Middle frontal gyrus (tissue), 1 donor: ENCODE measurements around the gene ACTL8.

Source experiments
- DNase-seq: peaks from one replicate; pipeline ENCODE4 v3.0.0-alpha.2; 2015; ENCODE audit warnings: low spot score; ENCODE audit errors: extremely low spot score

Gene ACTL8

DNA sequence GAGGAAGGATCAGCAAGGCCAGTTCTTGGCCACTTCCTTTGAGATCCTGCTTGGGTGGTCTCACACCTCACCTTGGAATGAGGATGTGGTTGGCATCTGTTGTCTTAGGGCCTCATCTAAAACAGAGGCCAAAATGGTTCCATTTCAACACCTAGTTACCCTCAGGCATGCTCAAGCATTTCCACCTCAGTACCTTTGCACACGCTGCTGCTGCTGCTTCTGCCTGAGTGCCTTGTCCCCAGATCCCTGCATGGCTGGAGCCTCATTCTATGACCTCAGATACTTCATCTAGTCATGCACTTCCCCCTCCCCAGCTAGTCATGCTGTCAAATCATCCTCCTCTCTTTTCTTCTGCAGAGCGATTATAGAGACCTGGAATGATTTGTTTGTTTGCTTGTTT lies 86.8 kb downstream of the ACTL8 start:
- no peak for DNase-seq

DNA sequence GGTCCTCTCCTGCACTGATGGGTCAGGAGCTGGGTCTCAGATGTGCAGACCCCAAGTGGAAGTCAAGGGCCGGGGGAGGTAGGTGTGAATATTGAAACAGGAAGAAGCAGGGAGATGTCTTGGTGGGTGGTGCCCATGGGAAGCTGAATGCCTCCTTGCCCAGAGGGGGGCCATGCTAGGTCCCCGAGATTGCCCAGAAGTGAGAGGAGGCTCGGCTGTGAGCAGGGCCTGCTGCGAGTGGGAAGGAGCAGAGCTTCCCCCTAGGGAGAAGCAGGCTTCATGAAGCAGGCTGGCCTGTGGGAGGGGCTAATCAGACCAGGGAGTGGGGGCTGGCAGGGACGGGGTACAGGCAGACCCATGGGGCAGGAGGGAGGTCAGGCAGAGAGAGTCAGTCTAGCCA lies 87.6 kb downstream of the ACTL8 start:
- DNase-seq = no peak

DNA sequence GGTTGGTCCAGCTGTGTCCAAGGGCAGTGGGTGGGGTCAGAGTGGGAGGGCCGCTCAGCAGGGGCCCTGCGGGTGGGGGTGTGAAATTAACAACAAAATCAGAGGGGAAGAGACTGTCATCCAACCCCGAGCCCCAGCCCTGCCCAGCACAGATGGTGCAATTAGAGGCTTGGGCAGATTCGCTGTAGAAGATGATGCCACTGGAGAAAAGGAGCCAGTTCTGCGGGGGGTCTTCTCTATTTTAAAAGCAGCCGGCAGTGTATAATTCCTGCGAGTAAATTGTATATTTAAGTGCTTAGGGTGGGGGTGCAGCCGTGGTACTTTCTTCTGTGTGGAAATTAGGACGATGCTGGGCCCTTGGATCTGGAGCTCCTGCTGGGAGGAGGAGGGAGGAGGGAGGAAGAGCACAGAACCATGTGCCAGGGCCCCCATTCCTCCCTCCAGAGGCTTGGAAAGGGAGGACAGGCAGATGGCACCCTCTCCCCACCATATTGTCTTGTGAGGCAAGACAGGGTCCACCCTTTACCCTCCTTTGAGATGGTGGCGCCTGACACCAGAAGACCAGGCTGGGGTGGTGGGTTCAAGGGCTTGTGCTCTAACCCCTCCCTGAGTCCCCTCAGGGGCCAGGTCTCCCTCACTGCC lies 89.2 kb downstream of the ACTL8 start:
- no peak for DNase-seq

DNA sequence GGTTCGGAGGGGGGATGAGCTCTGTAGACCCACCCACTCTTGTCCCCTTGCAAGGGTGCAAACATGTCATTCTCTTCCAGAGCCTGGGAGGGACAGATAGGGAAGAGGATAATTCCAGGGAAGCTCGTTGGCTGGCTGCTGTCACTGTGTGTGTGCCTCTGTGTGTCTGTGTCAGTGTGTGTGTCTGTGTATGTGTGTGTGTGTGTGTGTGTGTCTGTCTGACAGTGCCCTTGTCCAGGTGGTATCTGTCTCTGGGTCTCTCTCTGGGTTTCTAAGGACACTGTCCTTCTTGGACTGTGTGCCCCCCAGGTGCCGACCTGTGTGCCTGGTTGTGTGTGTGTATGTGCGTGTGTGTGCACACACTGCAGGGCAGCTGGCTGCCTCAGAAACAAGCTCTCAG lies 90.5 kb downstream of the ACTL8 start:
- no peak for DNase-seq

DNA sequence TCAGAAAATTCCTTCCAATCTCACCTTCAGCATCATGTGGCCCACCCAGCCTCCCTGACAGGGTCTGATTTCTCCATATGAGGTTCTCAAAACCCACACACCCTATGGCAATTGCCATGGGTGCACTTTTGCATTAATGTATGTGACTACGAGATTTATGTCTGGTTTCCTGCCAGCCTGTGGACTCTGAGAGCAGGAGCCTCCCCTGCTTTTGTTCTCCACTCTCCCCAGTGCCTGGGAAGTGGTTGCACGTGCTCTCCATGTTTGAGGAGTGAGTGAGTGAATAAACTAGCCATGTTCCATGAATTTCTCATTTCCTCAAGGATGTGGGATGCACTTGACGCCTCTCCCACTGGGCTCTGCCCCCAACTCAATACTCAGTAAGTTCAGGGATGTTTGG lies 91.2 kb downstream of the ACTL8 start:
- no peak for DNase-seq

DNA sequence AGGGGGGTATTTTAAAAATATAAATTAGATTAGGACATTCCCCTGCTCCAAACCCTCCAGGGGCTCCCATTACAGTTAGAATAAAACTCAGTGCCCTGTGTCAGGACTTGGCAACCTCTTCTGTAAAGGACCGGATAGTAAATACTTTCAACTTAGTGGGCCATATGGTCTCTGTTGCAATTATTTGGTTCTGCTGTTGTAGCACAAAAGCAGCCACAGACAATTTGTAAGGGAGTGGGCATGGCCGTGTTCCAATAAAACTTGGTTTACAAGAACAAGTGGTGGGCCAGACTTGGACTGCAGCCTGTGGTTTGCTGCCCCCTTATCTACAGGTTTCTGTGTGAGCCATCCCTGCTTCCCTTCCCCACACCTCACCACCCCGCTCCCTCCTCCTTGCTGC lies 92.0 kb downstream of the ACTL8 start:
- no peak for DNase-seq

DNA sequence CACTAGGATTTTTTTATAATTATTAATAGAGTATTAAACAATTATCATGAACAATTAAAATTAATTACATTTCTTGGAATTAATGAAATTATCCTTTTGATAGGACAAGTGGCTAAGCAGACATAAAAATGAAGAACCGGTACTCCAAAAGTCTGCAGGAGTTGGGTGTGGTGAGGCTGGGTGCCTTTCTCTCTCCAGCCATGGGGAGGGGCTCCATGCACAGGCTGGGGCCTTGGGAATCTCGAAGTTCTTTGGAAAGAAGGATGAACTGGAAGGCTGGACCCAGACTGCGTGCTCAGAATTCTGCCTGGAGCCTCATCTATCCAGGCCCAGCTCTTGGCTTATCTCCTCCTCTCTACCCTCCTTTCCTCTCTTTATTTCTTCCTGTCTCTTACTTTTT lies 94.1 kb downstream of the ACTL8 start:
- no peak for DNase-seq

DNA sequence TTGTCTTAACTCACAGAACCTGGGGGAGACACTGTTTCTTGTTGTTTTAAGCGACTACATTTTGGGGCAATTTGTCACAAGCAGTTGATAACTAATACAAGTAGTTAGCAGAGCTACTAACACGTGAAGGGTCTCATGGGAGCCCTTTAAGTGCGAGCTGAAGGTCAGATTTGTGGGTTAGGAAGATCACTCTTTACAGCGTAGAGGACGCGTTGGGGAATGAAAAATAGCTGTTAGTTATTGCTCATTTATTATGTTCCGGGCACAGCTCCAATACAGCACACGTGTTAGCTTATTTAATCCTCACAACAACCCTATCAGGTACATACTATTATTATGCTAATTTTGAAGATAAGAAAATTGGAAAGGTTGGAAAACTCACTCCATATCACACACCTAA lies 95.9 kb downstream of the ACTL8 start:
- no peak for DNase-seq

DNA sequence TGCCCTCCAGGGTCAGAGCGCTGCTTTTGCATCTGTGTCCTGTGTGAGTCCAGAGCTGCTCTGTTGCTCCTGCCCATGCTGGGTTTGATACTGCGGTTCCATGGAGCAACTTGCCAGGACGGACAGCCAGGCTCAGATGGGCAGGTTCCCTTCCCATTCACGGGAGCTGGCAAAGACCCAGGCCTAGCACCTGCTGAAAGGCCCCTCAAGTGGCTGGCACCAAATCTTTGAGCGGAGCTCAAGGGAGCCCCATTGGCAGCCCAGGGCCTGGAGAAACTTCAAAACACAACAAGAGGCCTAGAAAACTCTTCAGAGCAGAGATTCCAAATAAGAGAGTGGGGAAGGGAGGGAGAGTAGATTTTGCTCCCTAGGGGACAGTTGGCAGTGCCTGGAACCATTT lies 97.2 kb downstream of the ACTL8 start:
- no peak for DNase-seq

DNA sequence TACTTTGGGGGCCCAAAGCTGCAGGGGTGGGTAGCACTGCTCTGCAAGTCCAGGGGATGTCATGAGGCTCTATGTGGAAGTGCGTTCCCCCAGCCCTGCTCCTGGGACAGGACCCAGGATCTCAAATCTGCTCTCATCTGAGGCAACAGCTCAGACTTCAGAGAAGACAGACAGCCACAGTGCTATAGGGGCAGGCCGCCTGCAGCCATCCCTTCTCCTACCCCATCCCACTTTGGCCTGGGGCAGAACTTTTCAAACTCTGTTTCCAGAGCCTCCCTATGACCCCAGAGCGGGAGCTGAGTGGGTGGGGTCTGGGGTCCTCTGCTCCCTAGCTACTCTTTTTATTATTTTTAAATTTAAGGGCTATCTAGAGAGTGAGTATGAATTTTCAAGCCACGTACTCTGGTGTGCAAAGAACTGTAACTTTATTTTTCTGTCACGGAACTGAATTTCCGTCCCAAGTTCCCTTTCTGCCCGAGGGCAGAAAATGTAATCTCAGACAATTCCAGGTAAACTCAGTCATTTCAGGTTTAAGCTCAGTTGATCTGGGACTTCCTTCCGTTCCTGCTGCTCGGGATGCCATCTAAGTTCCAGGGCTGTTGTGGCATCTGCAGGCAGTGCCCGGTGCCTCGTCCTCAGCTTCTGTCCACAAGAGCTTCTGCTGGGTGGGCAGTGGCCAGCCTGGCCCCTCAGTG lies 98.3 kb downstream of the ACTL8 start:
- no peak for DNase-seq

DNA sequence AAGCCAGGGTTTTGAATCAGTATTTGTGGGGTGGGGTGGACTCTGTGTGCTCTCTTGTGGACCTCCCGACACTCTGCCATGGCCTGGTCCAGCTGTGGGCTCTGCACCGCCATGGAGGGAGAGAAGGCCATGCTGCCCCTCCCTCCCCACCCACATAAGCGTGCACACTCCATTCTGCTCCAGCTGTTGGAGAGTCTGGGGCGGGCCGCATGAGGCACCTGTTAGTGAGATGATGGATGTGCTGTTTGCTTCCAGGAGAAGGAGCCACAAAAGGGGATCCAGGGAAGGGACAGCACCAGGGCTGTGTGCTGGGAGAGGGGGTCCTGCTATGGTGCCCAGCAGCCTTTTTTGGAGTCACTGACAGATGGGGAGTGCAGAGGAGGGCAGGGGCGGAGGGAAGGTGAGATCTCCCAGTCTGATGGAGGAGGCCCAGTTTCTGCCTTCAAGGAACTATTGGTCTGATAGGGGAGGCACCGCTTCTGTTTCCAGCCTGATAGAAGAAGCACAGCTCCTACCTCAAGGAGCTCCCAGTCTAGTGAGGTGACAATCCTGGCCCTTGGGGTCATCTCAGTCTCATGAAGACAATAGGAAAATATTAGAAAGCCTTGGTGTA lies 101.5 kb downstream of the ACTL8 start:
- DNase-seq = no peak

DNA sequence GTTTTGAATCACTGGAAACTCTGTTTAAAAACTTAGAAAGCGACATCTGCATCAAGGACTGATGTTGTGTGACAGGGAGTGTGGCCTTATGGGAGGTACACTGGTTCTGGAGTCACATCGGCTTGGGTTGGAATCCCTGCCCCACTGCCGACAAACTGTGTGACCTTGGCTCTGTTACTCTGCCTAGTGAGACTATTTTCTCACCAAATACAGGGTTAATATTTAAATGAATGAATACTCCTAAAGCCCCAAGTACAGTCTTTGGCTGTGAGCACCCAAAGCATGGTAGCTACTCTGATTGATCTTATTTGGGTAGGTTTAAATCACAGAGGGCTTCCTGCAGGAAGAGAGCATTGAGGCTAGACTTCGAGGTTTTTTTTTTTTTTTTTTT lies 102.0 kb downstream of the ACTL8 start:
- DNase-seq = no peak

DNA sequence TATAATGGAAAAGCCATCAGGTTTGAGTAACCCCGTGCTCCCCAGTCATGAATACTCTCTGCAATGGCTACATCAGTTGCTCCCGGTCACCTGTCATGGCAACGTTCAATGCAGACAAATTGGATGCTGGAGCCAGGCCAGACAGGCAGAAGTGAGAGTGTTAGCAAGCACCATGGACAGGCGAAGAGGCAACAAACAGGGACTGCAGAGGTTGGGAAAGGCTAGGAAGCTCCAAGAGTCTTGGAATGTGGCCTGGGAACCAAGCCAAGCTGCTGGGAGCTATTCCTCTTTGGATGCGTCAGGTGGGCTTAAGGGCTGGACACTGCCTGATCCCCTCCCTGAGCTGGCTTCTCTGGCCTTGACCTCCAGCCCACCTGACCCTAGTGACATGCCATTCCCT lies 102.9 kb downstream of the ACTL8 start:
- no peak for DNase-seq

DNA sequence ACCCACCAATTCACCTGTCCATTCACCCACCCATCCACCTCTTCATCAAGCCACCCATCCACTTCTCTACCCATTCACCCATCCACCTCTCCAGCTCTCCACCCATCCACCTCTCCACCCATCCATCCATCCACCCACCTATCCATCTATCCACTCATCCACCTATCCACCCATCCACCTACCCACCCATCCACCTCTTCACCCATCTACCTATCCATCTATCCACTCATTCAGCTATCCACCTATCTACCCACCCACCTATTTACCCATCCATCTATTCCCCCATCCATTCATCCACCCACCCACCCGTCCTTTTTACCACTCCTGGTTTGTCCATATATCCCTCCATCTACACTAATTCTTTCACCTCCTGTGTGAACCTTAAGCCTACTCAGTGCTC lies 105.7 kb downstream of the ACTL8 start:
- no peak for DNase-seq

DNA sequence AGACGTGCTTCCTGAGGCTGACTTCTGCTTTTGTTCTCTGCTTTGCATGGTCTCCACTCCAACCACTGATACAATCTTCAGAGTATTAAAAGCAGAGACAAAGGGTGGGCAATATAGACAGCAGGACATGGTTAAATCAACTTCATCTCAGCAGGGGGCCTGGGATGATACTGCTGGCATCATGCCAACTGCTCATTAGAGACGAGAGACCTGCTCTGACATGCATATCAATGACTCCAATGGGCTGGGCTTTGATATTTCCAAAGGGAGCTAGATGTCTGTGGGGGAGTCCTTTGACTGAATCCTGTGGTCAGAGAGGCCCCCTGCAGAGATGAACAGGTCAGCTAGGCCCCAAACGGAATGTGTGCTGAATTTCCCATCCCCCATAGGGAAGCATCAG lies 106.6 kb downstream of the ACTL8 start:
- DNase-seq = no peak

DNA sequence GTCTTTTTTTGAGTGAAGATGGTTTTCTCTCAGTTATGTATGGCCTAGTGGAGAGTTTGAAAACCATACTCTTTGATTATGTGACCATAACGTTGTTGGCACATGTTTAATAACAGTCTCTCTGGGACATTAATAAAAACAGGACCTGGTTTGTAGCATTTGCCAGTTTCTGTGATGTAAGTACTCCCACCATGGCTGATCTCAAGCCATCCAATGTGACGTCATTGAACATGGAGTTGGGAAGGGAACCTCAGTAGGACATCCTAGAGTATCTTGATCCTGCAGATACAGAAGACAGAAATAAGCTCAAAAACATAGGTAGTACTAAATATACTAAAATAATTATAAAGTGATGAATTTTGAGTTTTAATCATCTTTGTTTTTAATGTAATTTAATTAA lies 107.0 kb downstream of the ACTL8 start:
- DNase-seq = no peak

DNA sequence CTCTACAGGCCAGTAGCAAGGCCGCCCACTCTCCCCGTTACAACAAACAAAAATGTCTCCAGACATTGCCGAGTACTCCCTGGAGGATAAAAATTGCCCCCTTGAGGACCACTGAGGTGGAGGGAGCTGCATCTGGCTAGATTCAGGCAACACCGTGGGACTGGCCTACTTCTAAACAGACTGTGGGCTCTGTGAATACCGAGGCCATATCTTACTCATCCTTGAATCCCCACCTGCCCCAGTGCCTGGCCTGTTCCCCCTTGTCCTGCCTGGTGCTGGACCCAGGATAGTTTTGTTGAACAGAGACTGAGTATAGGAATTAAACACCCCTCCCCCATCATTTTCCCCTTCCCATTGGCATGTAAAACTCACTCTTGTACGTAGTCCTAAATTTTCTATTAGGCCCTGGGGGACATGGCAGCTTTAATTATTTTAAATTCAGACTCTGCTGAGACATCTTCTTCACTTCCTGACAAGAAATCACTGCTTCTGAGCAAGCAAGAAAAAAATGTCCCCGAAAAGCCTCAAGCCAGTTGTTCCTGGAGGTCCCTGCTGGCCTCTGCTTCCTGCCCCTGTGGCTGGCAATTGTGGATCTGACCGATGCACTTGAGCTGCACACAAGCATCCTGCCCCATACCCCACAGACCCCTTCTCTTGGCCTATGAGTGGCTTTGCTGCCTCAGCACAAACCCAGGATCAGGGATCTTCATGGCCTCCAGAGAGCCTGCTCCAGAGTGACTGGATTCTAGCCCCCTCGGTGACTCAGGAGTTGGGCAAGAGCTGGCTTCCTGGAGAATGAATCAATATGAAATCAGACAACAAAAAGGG lies 111.0 kb downstream of the ACTL8 start:
- DNase-seq = no peak

DNA sequence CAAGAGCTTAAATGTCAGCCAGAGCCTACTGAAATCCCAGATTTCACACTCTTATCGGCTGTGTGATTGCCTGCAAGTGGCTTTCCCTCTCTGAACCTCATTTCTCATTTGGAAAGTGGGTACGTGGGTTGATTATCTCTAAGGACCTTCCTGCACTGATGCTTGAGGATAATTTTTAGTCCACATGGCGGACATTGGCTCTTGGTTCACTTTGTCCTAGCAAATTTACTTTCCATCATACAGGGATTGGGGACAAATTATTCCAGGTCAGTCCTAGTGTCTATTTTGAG lies 111.6 kb downstream of the ACTL8 start:
- DNase-seq = no peak

DNA sequence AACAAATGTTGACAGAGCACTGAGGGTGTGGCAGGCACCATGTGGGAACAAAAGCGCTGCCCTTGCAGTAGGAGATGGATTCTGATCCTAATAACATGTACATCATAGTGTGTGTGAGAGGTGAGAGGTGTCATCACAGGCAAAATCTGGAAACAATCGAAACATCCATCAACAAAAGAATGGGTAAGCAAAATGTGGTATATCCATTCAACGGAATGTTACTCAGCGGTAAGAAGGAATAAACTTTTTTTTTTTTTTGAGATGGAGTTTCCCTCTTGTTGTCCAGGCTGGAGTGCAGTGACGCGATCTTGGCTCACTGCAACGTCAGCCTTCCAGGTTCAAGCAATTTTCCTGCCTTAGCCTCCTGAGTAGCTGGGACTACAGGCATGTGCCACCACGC lies 112.3 kb downstream of the ACTL8 start:
- no peak for DNase-seq

DNA sequence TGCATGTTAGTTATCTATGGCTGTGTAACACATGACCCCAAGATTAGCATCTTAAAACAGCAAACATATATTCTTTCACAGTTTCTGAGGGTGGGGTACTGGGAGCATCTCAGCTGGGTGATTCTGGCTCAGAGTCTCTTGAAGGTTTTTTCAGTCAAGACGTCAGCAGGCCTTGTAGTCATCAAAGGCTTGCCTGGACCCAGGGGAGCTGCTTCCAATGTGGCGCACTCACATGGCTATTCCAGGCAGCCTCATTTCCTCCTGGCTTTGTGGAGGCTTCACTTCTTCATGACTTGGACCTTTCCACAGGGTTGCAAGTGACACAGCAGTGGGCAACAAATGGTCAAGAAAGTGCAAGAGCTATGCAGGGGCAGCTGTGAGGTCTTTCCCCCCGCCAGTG lies 114.7 kb downstream of the ACTL8 start:
- no peak for DNase-seq

DNA sequence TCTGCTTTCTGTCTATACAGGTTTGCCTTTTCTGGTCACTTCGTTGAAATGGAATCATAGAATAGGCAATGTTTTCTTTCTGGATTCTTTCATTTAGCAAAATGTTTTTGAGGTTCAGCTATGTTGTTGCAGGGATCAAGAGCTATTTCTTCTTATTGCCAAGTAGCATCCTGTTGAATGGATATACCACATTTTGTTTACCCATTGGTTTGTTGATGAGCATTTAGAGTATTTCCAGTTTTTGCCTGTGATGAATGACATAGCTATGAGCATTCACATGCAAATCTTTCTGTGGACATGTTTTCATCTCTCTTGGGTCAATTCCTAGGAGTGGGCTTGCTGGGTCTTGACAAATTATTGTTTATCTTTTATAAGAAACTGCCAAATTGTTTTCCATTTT lies 115.5 kb downstream of the ACTL8 start:
- no peak for DNase-seq

DNA sequence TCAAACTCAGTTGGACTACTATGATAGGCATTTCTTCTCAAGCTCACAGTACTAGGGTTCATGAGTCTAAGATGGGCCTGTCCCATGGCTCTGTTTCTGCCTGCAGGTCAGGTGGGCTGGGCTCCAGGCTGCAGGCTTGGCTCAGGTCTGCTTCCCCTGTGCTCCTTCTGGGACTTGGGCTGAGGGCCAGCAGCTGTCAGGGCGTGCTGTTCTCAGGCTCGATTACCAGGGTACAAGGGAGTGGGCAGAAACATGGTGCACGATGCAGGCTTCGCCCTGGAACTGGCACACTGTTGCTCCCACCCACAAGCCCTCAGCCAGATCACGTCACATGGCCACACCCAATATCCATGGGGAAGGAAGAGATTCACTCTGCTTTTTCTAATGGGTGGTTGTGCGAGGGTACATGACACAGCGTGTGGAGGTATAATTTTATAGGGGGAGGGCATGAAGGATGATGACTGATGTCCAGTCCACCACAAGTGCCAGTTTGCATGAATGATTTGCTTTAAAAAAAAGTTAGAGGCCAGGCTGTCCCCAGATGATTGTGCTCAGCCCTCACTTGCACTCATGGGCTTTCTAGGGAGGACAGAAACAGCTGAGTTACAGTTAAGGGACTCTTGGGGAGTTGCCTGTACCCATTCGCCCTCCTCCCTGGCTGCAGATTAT lies 118.0 kb downstream of the ACTL8 start:
- DNase-seq = no peak
